H1 (cell line): ENCODE measurements around the gene UBE2J1. TPM values are rescaled to one million over a fixed set of nuclear protein-coding genes. Genes with fewer than 3 reads are reported as not detected.

Experiments used
- CTCF ChIA-PET: fragments of 300-600 bp; sonication (Branson Sonifier 250); formaldehyde crosslinking; loops from one replicate; lab custom pipeline; 2021; ENCODE audit not compliant: partially characterized antibody; lab: Charles Lee
- POLR2A ChIA-PET: fragments of 300-600 bp; sonication (Branson Sonifier 250); formaldehyde crosslinking; loops from one replicate; lab custom pipeline; 2021; ENCODE audit warnings: inconsistent platforms; ENCODE audit not compliant: partially characterized antibody; lab: Charles Lee
- DNase-seq, 2 experiments: peaks; one replicate each; pipeline versions ENCODE4 v3.0.0 to v3.0.0-alpha.2; 2010 to 2022; ENCODE audit warnings: low spot score in 2 of 2, low read depth in 1 of 2, mixed read lengths in 1 of 2
- FAIRE-seq: peaks from 2 replicates; lab custom pipeline; 2011; peaks lifted over from hg19 to GRCh38; lab: Jason Lieb, UNC
- H2AFZ ChIP-seq: 2 replicates; pipeline ENCODE4 v1.8.1; 2012; ENCODE audit warnings: low read length, inconsistent platforms
- H2AK5ac ChIP-seq: 2 replicates; pipeline ENCODE4 v1.6.1; 2013; ENCODE audit warnings: low read depth, low read length
- H2BK120ac ChIP-seq: replicated peaks from 2 replicates; pipeline ENCODE3; 2013; ENCODE audit warnings: low read depth, low read length, inconsistent platforms
- H2BK12ac ChIP-seq: 2 replicates; pipeline ENCODE4 v1.6.1; 2013; ENCODE audit warnings: low read depth, low read length
- H2BK15ac ChIP-seq: 2 replicates; pipeline ENCODE4 v1.6.1; 2013; ENCODE audit warnings: low read length
- H2BK20ac ChIP-seq: 2 replicates; pipeline ENCODE4 v1.6.1; 2013; ENCODE audit warnings: low read length
- H2BK5ac ChIP-seq: 2 replicates; pipeline ENCODE4 v1.6.1; 2013; ENCODE audit warnings: low read depth, low read length
- H3K14ac ChIP-seq: 2 replicates; pipeline ENCODE4 v1.6.1; 2013; ENCODE audit warnings: inconsistent platforms; ENCODE audit not compliant: insufficient read length
- H3K18ac ChIP-seq: 2 replicates; pipeline ENCODE4 v1.6.1; 2013; ENCODE audit warnings: low read length; ENCODE audit errors: extremely low read depth
- H3K23ac ChIP-seq: 2 replicates; pipeline ENCODE4 v1.6.1; 2013; ENCODE audit warnings: inconsistent platforms; ENCODE audit not compliant: insufficient read length
- H3K23me2 ChIP-seq: 2 replicates; pipeline ENCODE4 v1.6.1; 2013; ENCODE audit warnings: low read depth, low read length
- H3K27ac ChIP-seq: 2 replicates; pipeline ENCODE4 v1.6.1; 2011; ENCODE audit warnings: low read depth, low read length, inconsistent platforms
- H3K27me3 ChIP-seq, 4 experiments: replicated peaks in 1 of 4; 1 replicate in 1 of 4; 2 replicates in 3 of 4; pipeline versions ENCODE4 v1.6.1 to v1.8.1; 2011 to 2013; ENCODE audit warnings: low read length in 3 of 4, mild to moderate bottlenecking in 3 of 4, inconsistent platforms in 2 of 4, mixed read lengths in 2 of 4, moderate library complexity in 1 of 4; ENCODE audit not compliant: control insufficient read depth in 3 of 4, insufficient read depth in 3 of 4; ENCODE audit errors: extremely low read depth in 1 of 4
- H3K36me3 ChIP-seq, 4 experiments: 2 replicates each; pipeline versions ENCODE4 v1.6.1 to v1.8.1; 2011 to 2013; ENCODE audit warnings: mild to moderate bottlenecking in 4 of 4, low read length in 3 of 4, moderate library complexity in 2 of 4, control low read depth in 1 of 4, inconsistent platforms in 1 of 4; ENCODE audit not compliant: insufficient read depth in 4 of 4, control insufficient read depth in 2 of 4
- H3K4ac ChIP-seq: replicated peaks from 2 replicates; pipeline ENCODE3; 2013; ENCODE audit warnings: low read length, low read depth, mixed read lengths, inconsistent platforms; ENCODE audit not compliant: insufficient read length
- H3K4me1 ChIP-seq, 4 experiments: replicated peaks in 1 of 4; 1 replicate in 1 of 4; 2 replicates in 3 of 4; pipeline versions ENCODE4 v1.6.1 to v1.8.1; 2011 to 2013; ENCODE audit warnings: low read length in 3 of 4, inconsistent platforms in 2 of 4, mixed read lengths in 1 of 4; ENCODE audit not compliant: insufficient read depth in 4 of 4, control insufficient read depth in 3 of 4
- H3K4me2 ChIP-seq, 2 experiments: 2 replicates each; pipeline versions ENCODE4 v1.6.1 to v1.8.1; 2011 to 2013; ENCODE audit warnings: low read depth in 2 of 2, low read length in 2 of 2, control low read depth in 1 of 2, inconsistent platforms in 1 of 2, mild to moderate bottlenecking in 1 of 2; ENCODE audit not compliant: insufficient read depth in 1 of 2
- H3K4me3 ChIP-seq, 4 experiments: fragments of 200-600, 300-600 bp in 1 of 4; sonication (generic), shearing (Covaris generic), sonication (Bioruptor Twin) in 1 of 4; 2 replicates each; pipeline versions ENCODE4 v1.5.1 to v1.8.1; 2011 to 2016; ENCODE audit warnings: low read length in 4 of 4, low read depth in 3 of 4, control low read depth in 2 of 4, inconsistent platforms in 2 of 4, mild to moderate bottlenecking in 2 of 4, mixed read lengths in 1 of 4, moderate library complexity in 1 of 4; ENCODE audit not compliant: insufficient read depth in 2 of 4; ENCODE audit errors: extremely low read depth in 1 of 4
- H3K56ac ChIP-seq: replicated peaks from 2 replicates; pipeline ENCODE3; 2013; ENCODE audit warnings: low read depth, mild to moderate bottlenecking, mixed read lengths, low read length, inconsistent platforms; ENCODE audit not compliant: insufficient read length
- H3K79me1 ChIP-seq: 2 replicates; pipeline ENCODE4 v1.6.1; 2013; ENCODE audit warnings: low read depth, low read length, control low read depth
- H3K79me2 ChIP-seq, 2 experiments: 2 replicates each; pipeline versions ENCODE4 v1.6.1 to v1.8.1; 2012 to 2013; ENCODE audit warnings: low read length in 2 of 2, mild to moderate bottlenecking in 2 of 2, inconsistent platforms in 1 of 2; ENCODE audit not compliant: insufficient read depth in 2 of 2, control insufficient read depth in 1 of 2
- H3K9ac ChIP-seq, 4 experiments: replicated peaks in 1 of 4; 1 replicate in 1 of 4; 2 replicates in 3 of 4; pipeline versions ENCODE4 v1.6.1 to v1.8.1; 2011 to 2013; ENCODE audit warnings: low read depth in 3 of 4, low read length in 3 of 4, control low read depth in 2 of 4, mild to moderate bottlenecking in 2 of 4, moderate library complexity in 2 of 4, inconsistent platforms in 1 of 4; ENCODE audit errors: extremely low read depth in 1 of 4
- H3K9me3 ChIP-seq, 2 experiments: 2 replicates each; pipeline versions ENCODE4 v1.6.1 to v1.8.1; 2012 to 2013; ENCODE audit warnings: mild to moderate bottlenecking in 2 of 2, moderate library complexity in 2 of 2, control low read depth in 1 of 2, inconsistent platforms in 1 of 2, low read depth in 1 of 2, low read length in 1 of 2, mixed read lengths in 1 of 2; ENCODE audit not compliant: insufficient read depth in 2 of 2
- H4K20me1 ChIP-seq, 2 experiments: replicated peaks in 1 of 2; 2 replicates each; pipeline versions ENCODE3 to v1.8.1; 2011 to 2013; ENCODE audit warnings: inconsistent platforms in 2 of 2, low read length in 2 of 2, mild to moderate bottlenecking in 1 of 2; ENCODE audit not compliant: insufficient read depth in 2 of 2, control insufficient read depth in 1 of 2
- H4K5ac ChIP-seq: 2 replicates; pipeline ENCODE4 v1.6.1; 2013; ENCODE audit warnings: low read length, low read depth, mixed read lengths, inconsistent platforms; ENCODE audit not compliant: insufficient read length
- H4K8ac ChIP-seq: 2 replicates; pipeline ENCODE4 v1.8.0; 2013; ENCODE audit warnings: mild to moderate bottlenecking, moderate library complexity, low read length, inconsistent platforms; ENCODE audit not compliant: insufficient read depth; ENCODE audit errors: extremely low read depth
- H4K91ac ChIP-seq: replicated peaks from 2 replicates; pipeline ENCODE3; 2013; ENCODE audit warnings: low read length, mixed read lengths, inconsistent platforms; ENCODE audit not compliant: insufficient read length
- CHD1 ChIP-seq: IDR thresholded peaks from 2 replicates; pipeline ENCODE4 v1.6.1; 2012; ENCODE audit warnings: low read depth, low read length, improper control_type of control experiment
- EZH2 ChIP-seq: fragments of 200-600 bp; sonication (generic); IDR thresholded peaks from 2 replicates; pipeline ENCODE4 v1.7.1; 2012; ENCODE audit warnings: low read depth, mild to moderate bottlenecking, moderate library complexity, low read length, inconsistent platforms; ENCODE audit not compliant: severe bottlenecking
- HDAC2 ChIP-seq, 2 experiments: fragments of 300-600 bp in 1 of 2; sonication (generic) in 1 of 2; IDR thresholded peaks; 2 replicates each; pipeline ENCODE4 v1.6.1; 2011 to 2012; ENCODE audit warnings: low read depth in 2 of 2, low read length in 2 of 2, mild to moderate bottlenecking in 2 of 2, moderate library complexity in 2 of 2, borderline replicate concordance in 1 of 2, inconsistent platforms in 1 of 2
- POLR2A ChIP-seq, 2 experiments: IDR thresholded peaks; 1 replicate in 1 of 2; 2 replicates in 1 of 2; pipeline ENCODE4 v1.6.1; 2011; ENCODE audit warnings: low read depth in 2 of 2, low read length in 2 of 2, mild to moderate bottlenecking in 2 of 2; ENCODE audit errors: control extremely low read depth in 1 of 2
- SP2 ChIP-seq: IDR thresholded peaks from 2 replicates; pipeline ENCODE4 v1.6.1; 2012; ENCODE audit warnings: mild to moderate bottlenecking, low read length, inconsistent platforms
- WGBS, 2 experiments: shearing (Covaris generic) in 1 of 2; methylation state at CpG; one replicate each; pipeline versions ENCODE4 v1.1.6 to v1.1.7; 2013 to 2015; ENCODE audit warnings: low lambda C conversion rate in 2 of 2, mixed read lengths in 2 of 2, inconsistent platforms in 1 of 2, low coverage in 1 of 2, missing lambda C conversion rate in 1 of 2; ENCODE audit not compliant: insufficient replicate concordance in 2 of 2, insufficient coverage in 1 of 2, insufficient read length in 1 of 2; ENCODE audit errors: extremely low coverage in 1 of 2, missing lambda C conversion rate in 1 of 2; 5-methylcytosine and 5-hydroxymethylcytosine counted together
- polyA plus RNA-seq, 7 experiments: library from polyadenylated mRNA; depleted of rRNA in 3 of 7; stranded (reverse) in 5 of 7; unstranded in 2 of 7; fragments of >200 nt in 5 of 7; fragments of 200-250 nt in 2 of 7; gene quantifications; 1 replicate in 5 of 7; 2 replicates in 1 of 7; 4 replicates in 1 of 7; pipeline versions ENCODE4 v1.2.1 to v1.2.3, GENCODE V29; 2011 to 2013; ENCODE audit warnings: missing spikeins in 2 of 7, mixed read lengths in 2 of 7
- total RNA-seq: library from RNA; stranded (reverse); fragmentation: NEBNext Ultra II Directional; extraction: Animal tissue kit (Norgen Biotek cat#: 25700); gene quantifications from 2 replicates; pipeline ENCODE4 v1.2.1, GENCODE V29; 2021

Gene UBE2J1
- total and polyA plus RNA-seq, 2 of the 8 experiments (the other 6 are each of a cell fraction or from before 2014, with no cell fraction given) = 8.5 to 15.2 TPM

- Histone ChIP-seq H2AK5ac (no peak overlapping the region), H2AFZ (no peak overlapping the region), H3K9ac (no peak overlapping the region), H3K36me3 (no peaks in the 10 kb centered on the region)
- no peak for DNase-seq
- TF ChIP-seq CHD1 (no peak), EZH2 (no peak), POLR2A (IDR thresholded peaks at IDR 0.05; ENCODE audit: control extremely low read depth in 1 of 2, low read depth in 2 of 2, low read length in 2 of 2) (no peak), SP2 (no peak), HDAC2 (IDR thresholded peaks at IDR 0.05; ENCODE audit: borderline replicate concordance in 1 of 2, low read depth in 2 of 2, low read length in 2 of 2) (no peak)
- TF ChIP-seq, all 59 proteins: peak for 0
- ChIA-PET CTCF (interaction anchor here (0.8 to 15.3 kb wide), 8 partner anchors 9 to 286 kb away, joined by 3 to 130 read pairs (median 4); no protein-coding TSS in a partner anchor), POLR2A (interaction anchor here (1.0 to 2.3 kb wide), 2 partner anchors 9 to 54 kb away, joined by 3 to 6 read pairs; no protein-coding TSS in a partner anchor)
- H2BK20ac ChIP-seq = no peak overlapping the region
- no peak overlapping the region for H3K14ac ChIP-seq
- H3K79me1 ChIP-seq = no peaks in the 10 kb centered on the region
- H3K4me3 ChIP-seq = no peak overlapping the region
- no peaks in the 10 kb centered on the region for H3K79me2 ChIP-seq
- 71% methylated on average over 1 of the region's 1 CpG; no CpG with 5 or more reads in 1 of the 2 experiments for WGBS, 2 experiments
- H3K18ac ChIP-seq = no peak overlapping the region
- H3K4me2 ChIP-seq = no peak overlapping the region
- H3K56ac ChIP-seq = no peak overlapping the region
- no peak overlapping the region for H4K5ac ChIP-seq
- H3K27ac ChIP-seq = no peak overlapping the region
- H3K9me3 ChIP-seq = no peaks in the 10 kb centered on the region
- peaks cover 0 to 4% (median 0%) of the 10 kb centered on the region in 4 experiments; a peak in 1 of 7 replicates for H3K4me1 ChIP-seq
- no peaks in the 10 kb centered on the region for H4K20me1 ChIP-seq
- no peak overlapping the region for H2BK12ac ChIP-seq
- no peak for FAIRE-seq
- H3K27me3 ChIP-seq = no peaks in the 10 kb centered on the region; a peak in 2 of 7 replicates
- no peak overlapping the region for H3K23ac ChIP-seq
- H2BK120ac ChIP-seq = no peak overlapping the region
- H4K91ac ChIP-seq = no peak overlapping the region
- no peak overlapping the region for H3K4ac ChIP-seq
- no peak overlapping the region for H2BK5ac ChIP-seq
- peaks cover 3% of the 10 kb centered on the region; the same call in 1 of the 2 replicates for H3K23me2 ChIP-seq
- no peak overlapping the region for H4K8ac ChIP-seq
- no peak overlapping the region for H2BK15ac ChIP-seq
Measured at GRCh38 chr6:89356642-89357170, 4.2 kb upstream of the UBE2J1 start.
